ENCODE data around the gene SGTB.

SGTB gene, protein sequence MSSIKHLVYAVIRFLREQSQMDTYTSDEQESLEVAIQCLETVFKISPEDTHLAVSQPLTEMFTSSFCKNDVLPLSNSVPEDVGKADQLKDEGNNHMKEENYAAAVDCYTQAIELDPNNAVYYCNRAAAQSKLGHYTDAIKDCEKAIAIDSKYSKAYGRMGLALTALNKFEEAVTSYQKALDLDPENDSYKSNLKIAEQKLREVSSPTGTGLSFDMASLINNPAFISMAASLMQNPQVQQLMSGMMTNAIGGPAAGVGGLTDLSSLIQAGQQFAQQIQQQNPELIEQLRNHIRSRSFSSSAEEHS

DNA sequence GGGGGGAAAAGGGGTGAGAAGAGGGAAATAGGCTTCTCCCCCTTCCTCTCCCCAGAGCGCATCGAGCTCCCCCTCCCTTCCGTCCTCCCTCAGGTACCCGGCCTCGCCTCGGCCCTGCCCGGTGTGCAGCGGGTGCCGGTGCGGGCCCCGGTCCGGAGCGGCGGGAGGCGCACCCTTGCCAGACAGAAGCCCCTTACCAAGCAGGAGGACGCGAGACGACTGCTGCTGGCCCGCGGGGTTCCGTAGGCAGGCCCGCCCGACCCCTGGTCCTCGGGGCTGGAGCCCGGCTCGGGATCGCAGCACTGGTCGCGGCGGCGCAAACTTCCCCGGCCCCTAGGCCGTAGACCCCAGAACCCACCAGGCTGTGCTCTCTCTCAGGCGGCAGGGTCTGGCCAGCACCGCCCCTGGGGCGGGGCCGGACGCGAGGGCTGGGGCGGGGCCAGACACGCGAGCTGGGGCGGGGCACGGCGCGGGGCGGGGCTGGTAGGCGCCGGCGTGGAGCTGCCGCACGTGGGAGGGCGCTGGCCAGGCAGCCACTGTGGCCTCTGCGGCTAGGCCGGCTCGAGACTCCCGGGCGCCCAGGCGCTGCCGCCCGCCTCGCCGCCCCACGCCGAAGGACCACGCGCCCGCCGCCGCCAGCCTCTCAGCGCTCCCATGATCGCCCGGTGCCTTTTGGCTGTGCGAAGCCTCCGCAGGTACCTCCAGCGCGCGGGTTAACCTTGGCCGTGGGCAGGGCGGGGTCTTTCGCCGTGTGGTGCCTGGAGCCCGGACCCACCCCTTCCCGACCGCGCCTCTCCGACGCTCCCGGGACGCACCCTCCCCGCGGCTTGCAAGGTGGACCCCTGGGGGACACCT, at the start of gene SGTB, which contains the start of gene NLN:
SGTB (minus strand) TSS at position 390 of the 855 bp plus-strand sequence. CDS start 1,302 bp downstream, outside the sequence.
NLN (plus strand) TSS at position 486 of the 855 bp plus-strand sequence; CDS start at position 655, 169 bp downstream.
- peak; percentile 84 for DNase-seq

DNA sequence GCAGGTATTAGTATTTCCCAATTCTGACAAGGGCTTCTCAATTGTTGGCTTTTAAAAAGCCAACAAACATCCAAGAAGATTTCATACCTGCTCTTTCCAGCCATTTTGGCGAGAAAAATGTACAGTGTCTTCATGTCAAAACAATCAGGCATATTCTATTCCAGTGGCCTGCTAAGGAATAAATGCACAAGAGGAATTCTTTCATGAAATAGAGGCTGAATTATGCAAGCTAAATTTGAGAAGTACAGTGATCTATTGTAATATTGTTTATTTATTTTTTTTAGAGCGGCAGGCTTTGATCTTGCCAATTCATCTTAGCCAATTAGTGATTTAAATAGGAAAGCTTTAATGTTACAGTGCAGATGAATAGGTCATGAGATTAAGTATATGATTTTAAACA, 49.4 kb upstream of the SGTB start:
- DNase-seq = no peak

DNA sequence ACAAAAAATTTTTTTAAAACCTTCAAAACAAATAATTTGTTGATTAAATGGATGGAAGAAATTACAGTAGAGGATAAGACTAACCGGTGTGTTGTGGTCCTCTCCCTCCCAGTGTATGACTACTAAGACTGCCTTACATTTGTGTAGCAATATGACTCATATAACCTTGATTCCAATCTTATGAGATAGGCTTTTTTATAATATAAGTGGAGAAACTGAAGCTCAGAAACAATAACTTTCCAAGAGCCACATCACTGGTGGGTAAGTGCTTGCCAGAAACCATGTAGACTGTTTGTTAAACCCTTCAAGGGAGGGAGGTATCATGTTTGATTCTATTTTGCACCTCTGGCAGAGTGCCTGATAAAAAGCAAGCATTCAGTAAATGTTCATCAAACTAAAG, 47.6 kb upstream of the SGTB start:
- DNase-seq = peak; percentile 94

DNA sequence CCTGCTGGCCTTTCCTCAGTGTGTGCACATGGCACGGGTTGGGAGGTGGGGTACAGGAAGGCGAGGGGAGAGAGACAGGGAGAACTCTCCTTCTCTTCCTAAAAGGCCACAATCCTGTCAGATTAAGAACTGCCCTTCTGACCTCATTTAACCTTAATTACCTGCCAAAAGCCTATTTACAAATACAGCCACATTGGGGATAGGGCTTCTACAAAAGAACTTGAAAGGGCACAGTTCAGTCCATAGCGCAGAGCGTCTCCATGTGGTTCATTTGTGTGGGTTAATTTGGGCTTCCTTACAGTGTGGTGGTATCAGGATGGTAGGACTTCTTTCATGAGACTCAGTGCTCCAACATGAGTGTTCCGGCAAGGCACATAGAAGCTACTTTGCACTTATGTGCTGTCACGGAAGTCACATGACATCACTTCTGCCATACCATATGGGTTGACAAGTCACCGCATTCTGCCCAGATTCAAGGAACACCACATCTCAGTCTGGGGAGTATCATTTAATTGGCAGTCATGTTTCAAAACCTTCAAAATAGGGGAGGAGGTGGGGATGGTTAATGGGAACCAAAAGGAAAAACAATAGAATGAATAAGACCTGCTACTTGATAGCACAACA, 46.9 kb upstream of the SGTB start:
- DNase-seq = no peak

DNA sequence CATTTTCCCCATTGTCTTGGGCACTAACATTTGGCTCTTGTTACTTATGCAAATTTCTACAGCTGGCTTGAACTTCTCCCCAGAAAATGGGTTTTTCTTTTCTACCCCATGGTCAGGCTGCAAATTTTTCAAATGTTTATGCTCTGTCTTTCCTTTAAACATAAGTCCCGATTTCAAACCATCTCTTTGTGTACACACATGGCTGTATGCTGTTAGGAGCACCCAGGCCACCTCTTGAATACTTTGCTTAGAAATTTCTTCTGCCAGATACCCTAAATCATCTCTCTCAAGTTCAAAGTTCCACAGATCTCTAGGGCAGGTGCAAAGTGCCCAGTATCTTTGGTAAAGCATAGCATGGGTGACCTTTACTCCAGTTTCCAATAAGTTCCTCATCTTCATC, 45.7 kb upstream of the SGTB start:
- no peak for DNase-seq

DNA sequence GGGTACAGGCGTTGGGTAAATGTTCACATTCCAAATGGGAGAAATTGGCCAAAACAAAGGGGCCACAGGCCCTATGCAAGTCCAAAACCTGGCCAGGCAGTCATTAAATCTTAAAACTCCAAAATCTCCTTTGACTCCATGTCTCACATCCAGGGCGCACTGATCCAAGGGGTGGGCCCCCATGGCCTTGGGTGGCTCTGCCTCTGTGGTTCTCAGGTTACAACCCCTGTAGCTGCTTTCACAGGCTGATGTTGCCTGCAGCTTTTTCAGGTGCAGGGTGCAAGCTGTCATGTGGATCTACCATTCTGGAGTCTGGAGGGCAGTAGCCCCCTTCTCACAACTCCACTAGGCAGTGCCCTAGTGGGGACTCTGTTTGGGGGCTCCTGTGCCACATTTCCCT, 44.9 kb upstream of the SGTB start:
- DNase-seq = no peak

DNA sequence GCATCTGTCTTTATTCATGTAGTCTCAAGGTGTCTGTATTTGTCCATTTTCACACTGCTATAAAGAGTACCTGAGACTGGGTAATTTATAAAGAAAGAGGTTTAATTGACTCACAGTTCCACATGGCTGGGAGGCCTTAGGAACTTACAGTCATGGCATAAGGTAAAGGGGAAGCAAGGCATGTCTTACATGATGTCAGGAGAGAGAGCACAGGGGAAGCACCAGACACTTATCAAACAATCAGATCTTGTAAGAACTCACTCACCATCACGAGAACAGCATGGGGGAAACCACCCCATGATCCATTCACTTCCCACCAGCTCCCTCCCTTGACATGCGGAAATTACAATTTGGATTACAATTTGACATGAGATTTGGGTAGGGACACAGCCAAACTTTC, 44.3 kb upstream of the SGTB start:
- no peak for DNase-seq

DNA sequence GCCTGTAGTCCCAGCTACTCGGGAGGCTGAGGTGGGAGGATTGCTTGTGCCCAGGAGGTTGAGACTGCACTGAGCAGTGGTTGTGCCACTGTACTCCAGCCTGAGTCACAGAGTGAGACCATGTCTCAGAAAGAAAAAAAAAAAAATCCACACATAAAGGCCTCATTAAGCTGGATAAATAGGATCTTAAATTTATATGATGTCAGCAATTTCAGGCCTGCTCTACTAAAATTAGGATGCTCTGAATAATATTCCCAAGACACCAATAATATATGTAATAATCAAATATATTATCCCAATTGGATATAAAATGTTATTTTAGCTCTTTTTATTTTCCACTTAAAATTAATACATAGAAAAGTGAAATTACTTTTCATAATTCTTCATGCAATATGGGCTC, 43.7 kb upstream of the SGTB start:
- no peak for DNase-seq

DNA sequence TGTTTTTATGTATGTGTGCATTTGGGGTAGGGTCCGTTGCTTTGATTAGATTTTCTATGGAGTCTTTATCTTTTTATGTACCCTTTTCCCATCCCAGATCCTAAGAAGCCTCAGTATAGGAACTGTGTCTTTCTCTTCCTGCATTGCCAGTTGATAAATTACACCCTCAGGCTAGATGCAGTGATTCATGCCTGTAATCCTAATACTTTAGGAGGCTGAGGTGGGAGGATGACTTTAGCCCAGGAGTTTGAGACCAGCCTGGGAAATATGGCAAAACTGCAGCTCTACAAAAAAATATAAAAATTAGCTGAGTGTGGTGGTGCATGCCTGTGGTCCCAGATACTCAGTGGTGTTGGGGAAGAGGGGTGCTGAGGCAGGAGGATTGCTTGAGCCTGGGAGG, 40.3 kb upstream of the SGTB start:
- DNase-seq = peak; percentile 30

DNA sequence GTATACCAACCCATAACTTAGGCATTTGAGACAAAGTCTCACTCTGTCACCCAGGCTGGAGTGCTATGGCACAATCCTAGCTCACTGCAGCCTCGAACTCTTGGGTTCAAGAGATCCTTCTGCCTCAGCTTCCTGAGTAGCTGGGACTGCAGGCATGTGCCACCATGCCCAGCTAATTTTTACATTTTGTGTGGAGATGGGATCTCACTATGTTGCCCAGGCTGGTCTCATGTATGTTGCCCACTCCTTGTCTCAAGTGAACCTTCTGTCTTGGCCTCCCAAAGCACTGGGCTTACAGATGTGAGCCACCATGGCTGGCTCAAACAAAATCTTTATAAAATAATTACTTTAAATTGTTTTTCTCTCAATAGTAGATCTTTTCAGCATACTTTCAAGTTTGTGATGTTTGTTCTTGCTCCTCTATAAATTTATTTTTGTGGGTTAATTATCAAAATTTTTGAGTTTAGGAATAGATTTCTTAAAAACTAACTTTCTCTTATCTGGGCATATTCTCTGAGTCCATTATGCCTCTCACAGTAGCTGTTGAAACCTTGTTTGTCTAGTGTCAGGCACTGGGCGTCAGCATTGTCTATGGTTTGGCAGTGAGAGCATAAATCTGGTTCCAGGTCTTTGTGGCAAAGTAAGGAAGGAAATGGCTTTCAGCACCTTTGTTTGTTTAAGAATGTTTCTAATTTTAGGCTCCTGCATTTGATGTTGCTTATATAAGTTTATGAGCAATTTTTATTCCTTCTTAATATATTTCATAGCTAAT, 38.8 kb upstream of the SGTB start:
- peak; percentile 67 for DNase-seq

DNA sequence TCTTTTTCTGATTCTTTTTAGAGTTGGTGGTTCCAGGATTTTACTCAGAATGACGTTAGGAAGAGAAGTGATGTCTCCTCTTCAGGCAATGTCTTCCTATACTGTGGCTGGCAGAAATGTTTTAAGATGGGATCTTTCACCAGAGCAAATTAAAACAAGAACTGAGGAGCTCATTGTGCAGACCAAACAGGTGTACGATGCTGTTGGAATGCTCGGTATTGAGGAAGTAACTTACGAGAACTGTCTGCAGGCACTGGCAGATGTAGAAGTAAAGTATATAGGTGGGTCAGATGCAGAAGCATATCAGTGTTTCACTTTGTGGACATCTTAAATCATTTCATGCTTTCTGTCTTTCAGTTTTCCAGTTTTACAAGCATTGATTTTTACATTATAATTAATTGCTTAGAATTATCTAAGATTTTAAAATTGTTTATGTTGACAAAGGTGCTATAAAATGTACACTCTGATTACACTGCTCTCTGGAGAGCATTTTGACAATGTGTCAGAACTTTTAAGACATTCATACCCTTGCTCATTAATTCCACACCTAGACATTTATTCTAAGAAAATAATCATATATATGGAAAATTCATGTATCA, 36.7 kb upstream of the SGTB start:
- no peak for DNase-seq

DNA sequence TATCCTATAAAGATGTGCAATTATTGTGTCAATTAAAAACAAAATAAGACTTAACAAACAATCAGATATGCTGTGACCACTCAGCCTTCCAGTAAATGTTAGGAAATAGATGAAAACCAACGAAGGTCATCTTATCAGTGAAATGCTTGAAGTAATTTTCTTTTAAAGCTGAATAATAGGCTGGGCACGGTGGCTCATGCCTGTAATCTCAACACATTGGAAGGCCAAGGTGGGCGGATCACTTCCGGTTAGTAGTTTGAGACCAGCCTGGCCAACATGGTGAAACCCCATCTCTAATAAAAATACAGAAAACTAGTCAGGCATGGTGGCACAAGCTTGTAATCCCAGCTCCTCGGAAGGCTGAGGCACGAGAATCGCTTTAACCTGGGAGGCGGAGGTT, 31.3 kb upstream of the SGTB start:
- DNase-seq = no peak

DNA sequence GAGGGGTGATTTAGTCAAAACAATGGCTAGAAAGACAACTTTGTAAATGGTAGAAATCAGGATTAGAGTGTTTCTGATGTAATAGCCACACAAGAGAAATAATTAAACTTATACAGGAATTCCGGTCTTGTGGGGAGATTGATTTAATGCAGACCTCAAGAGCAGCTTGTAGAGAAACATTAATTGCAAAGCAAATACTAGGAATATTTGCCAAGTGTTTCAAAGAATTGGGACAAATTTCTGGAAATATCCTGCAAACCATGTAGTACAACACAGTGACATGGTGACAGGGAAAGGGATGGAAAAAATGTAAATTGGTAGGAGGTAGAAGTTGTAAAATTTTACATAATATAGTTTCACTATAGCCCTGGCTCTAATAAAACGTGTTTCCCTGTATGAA, 29.0 kb upstream of the SGTB start:
- no peak for DNase-seq

DNA sequence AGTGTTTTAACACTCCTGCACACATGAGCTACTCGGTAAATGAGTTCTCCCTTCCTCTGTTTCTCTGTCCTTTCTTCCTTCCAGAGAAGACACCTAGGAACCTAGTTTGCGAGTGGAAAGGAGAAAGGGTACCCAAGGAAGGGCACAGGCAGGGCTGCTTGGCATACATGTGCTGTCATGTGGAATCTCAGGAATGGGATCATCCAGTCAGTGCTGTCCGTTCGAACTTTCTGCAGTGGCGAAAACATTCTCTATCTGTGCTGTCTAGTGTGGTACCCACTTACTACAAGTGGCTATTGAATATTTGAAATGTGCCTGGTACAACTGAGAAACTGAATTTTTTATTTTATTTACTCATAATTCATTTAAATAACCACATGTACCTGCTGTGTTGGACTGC, 28.0 kb upstream of the SGTB start:
- no peak for DNase-seq

DNA sequence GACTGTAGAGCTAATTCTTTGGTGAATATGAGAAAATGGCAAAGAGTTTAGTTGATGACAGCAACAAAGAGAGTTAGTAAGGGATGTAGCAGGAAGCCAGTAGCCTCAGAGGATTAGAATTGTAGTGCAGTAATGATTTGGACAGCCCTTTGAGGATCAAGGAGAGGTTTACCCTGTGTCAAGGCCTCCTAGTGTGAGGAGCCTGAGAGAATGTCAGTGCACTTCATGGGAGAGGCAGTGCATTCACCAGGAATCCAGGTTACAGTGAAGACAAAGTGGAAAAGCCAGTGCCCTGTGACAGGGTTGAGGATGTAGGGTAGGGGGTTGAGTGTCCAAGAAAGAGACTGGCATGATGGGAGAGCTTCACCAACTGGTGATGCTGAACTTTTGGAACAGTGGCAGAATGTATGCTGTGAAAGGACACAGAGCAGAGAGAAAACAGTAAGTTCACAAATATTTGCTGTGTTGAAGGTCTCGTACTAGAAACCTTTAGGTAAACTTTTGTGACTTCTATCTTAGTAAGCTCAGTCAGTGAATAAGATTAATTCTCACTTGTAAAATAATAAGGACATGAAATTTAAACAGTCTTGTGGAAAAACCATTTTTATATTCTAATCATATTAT, 27.4 kb upstream of the SGTB start:
- no peak for DNase-seq

DNA sequence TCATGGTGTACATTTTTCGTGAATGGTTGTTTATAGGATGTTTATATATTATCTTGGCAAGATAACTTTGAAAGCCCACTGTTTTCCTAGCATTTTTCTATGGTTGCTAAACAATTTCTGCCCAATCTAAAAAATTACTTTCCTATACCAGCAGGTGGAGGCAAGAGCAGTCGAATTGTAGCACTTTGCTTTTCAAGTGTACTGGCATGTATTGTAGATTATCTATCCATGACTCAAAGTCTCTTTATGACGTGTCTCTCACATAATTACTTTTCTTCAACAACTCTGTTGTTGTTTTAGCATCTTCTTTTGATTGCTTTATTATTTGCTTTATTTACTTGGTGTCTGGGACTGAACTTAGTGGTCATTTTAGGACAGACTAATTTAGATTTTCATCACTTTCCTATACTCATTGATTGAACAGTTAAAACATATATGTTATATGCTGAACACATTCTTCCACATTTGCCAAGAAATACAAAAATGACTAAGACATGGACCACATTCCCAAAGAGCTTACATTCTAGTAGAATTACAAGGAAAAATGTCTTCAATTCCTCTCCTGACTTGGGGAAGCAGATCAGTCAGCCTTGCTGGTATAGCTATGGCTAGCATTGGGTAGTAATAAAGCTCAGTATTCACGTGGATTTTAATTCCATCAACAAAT, 20.8 kb upstream of the SGTB start:
- DNase-seq = peak; percentile 93

DNA sequence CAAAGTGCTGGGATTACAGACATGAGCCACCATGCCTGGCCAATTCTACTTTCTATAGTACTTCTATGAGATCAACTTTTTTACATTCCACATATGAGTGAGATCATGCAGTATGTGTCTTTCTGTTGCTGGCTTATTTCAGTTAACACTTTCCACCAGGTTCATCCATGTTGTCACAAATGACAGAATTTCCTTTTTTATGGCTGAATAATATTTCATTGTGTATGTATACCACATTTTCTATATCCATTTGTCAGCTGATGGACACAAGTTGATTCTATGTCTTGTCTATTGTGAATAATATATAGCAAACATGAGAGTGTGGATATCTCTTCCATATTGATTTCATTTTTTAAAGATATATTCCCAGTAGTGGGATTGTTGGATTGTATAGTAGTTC, 17.3 kb upstream of the SGTB start:
- no peak for DNase-seq

DNA sequence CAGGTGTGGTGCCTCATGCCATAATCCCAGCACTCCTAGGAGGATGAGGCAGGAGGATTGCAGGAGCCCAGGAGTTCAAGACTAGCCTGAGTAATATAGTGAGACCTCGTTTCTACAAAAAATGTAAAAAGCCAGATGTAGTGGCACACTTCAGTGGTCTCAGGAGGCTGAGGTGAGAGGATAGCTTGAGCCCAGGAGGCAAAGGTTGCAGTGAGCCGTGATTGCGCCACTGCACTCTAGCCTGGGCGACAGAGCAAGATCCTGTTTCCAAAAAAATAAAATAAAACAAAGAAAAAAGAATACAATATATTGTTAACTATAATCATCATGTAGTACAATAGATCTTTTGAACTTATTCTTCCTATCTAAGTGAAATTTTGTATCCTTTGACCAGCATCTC, 16.4 kb upstream of the SGTB start:
- DNase-seq = no peak

DNA sequence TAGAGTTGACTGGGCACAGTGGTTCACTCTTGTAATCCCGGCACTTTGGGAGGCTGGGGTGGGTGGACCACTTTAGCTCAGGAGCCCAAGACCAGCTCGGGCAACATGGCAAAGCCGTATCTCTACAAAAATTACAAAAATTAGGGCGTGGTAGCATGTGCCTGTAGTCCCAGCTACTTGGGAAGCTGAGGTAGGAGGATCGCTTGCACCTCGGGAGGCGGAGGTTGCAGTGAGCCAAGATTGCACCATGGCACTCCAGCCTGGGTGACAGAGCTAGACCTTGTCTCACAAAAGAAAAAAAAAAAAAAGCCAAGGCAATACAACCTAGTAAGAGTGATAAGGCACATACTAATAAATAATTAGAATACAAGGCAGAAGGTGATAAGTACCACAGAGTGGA, 15.9 kb upstream of the SGTB start:
- no peak for DNase-seq

DNA sequence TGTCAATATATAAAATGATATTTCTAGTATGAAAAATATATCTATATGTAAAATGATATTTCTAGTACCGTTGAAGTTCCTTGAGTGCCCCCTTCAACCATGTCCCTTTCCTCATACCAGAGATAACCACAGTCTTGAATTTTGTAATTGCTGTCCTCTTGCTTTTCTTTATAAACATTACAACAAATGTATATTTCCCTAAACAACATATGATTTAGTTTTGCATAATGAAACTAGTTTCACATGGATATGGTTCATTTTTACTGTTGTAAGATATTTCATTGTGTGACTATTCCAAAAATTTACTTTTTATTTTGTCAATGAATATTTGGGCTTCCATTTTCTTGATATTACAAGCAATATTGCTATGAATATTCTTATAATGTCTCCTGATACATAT, 14.1 kb upstream of the SGTB start:
- DNase-seq = no peak

DNA sequence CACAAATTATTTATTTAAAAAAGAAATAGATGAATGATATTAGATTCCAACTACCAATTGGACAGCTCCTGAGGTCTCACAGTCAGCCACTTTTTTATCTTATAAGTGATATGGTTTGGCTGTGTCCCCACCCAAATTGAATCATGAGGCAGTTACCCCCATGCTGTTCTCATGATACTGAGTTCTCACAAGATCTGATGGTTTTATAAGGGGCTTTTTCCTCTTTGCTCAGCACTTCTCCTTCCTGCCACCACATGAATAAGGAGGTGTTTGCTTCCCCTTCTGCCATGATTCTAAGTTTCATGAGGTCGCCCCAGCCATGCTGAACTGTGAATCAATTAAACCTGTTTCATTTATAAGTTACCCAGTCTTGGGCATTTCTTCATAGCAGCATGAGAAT, 13.0 kb upstream of the SGTB start:
- no peak for DNase-seq
